HepG2 (cell line): ENCODE measurements around the gene WNK2. TPM values are rescaled to one million over a fixed set of nuclear protein-coding genes. Genes with fewer than 3 reads are reported as not detected.

Experiments
- CC2D1A ChIP-seq: sonication (generic); formaldehyde crosslinking; IDR thresholded peaks from 2 replicates; pipeline ENCODE4 v1.8.1; 2023; ENCODE audit warnings: mild to moderate bottlenecking, missing genetic modification reagents
- FOXA1 ChIP-seq, 2 experiments: fragments of 450-650 bp in 1 of 2; sonication (generic) in 1 of 2; formaldehyde crosslinking in 1 of 2; IDR thresholded peaks; 2 replicates each; pipeline versions ENCODE4 v1.4.0 to v1.6.1; 2016 to 2020; ENCODE audit warnings: missing genetic modification reagents in 1 of 2
- FOXK1 ChIP-seq: sonication (generic); formaldehyde crosslinking; IDR thresholded peaks from 2 replicates; pipeline ENCODE4 v1.4.0; 2020; ENCODE audit warnings: low read depth, missing genetic modification reagents, borderline replicate concordance
- FOXK2 ChIP-seq: fragments of 450-650 bp; IDR thresholded peaks from 2 replicates; pipeline ENCODE4 v1.6.1; 2016
- HNRNPLL ChIP-seq: fragments of 200-400 bp; formaldehyde crosslinking; IDR thresholded peaks from 2 replicates; pipeline ENCODE4 v1.6.1; 2017; ENCODE audit warnings: mild to moderate bottlenecking, low read depth, low read length; ENCODE audit not compliant: poor library complexity, severe bottlenecking
- HOXA9 ChIP-seq: sonication (generic); formaldehyde crosslinking; IDR thresholded peaks from 2 replicates; pipeline ENCODE4 v1.8.1; 2022; ENCODE audit warnings: missing genetic modification reagents, mild to moderate bottlenecking, moderate library complexity, borderline replicate concordance
- IKZF5 ChIP-seq: IDR thresholded peaks from 2 replicates; pipeline ENCODE4 v1.6.1; 2018; ENCODE audit warnings: missing genetic modification reagents, mild to moderate bottlenecking, missing compliant biosample characterization
- KDM6A ChIP-seq: IDR thresholded peaks from 2 replicates; pipeline ENCODE4 v1.6.1; 2016; ENCODE audit warnings: low read depth
- NPAS2 ChIP-seq: sonication (generic); formaldehyde crosslinking; IDR thresholded peaks from 2 replicates; pipeline ENCODE4 v1.8.0; 2022; ENCODE audit warnings: mild to moderate bottlenecking, missing genetic modification reagents, borderline replicate concordance
- PAX8 ChIP-seq: sonication (generic); formaldehyde crosslinking; IDR thresholded peaks from 2 replicates; pipeline ENCODE4 v1.8.0; 2022; ENCODE audit warnings: mild to moderate bottlenecking, missing genetic modification reagents, borderline replicate concordance
- RBM22 ChIP-seq: fragments of 200-400 bp; formaldehyde crosslinking; optimal IDR thresholded peaks from 2 replicates; pipeline ENCODE3; 2017; ENCODE audit warnings: mild to moderate bottlenecking, low read length, moderate library complexity
- RFX3 ChIP-seq: IDR thresholded peaks from 2 replicates; pipeline ENCODE4 v1.6.1; 2016; ENCODE audit warnings: missing biosample characterization, missing genetic modification reagents
- RFXAP ChIP-seq: sonication (generic); formaldehyde crosslinking; IDR thresholded peaks from 2 replicates; pipeline ENCODE4 v1.4.0; 2020; ENCODE audit warnings: missing genetic modification reagents, borderline replicate concordance
- RXRB ChIP-seq: IDR thresholded peaks from 2 replicates; pipeline ENCODE4 v1.6.1; 2016; ENCODE audit warnings: borderline replicate concordance, missing genetic modification reagents, missing compliant biosample characterization
- SP2 ChIP-seq: sonication (generic); formaldehyde crosslinking; IDR thresholded peaks from 2 replicates; pipeline ENCODE4 v1.5.1; 2020; ENCODE audit warnings: mild to moderate bottlenecking, missing genetic modification reagents
- TBP ChIP-seq: sonication (generic); formaldehyde crosslinking; IDR thresholded peaks from 2 replicates; pipeline ENCODE4 v1.5.0; 2020; ENCODE audit warnings: missing genetic modification reagents
- ZBTB42 ChIP-seq: sonication (generic); formaldehyde crosslinking; IDR thresholded peaks from 2 replicates; pipeline ENCODE4 v1.5.0; 2020; ENCODE audit warnings: mild to moderate bottlenecking, missing genetic modification reagents
- ZC3H13 ChIP-seq: sonication (generic); formaldehyde crosslinking; IDR thresholded peaks from 2 replicates; pipeline ENCODE4 v1.8.1; 2023; ENCODE audit warnings: mild to moderate bottlenecking, missing genetic modification reagents, moderate library complexity
- ZNF232 ChIP-seq: sonication (generic); formaldehyde crosslinking; IDR thresholded peaks from 2 replicates; pipeline ENCODE4 v1.4.0; 2020; ENCODE audit warnings: missing genetic modification reagents, borderline replicate concordance
- ZNF547 ChIP-seq: sonication (generic); formaldehyde crosslinking; IDR thresholded peaks from 2 replicates; pipeline ENCODE4 v1.5.1; 2020; ENCODE audit warnings: mild to moderate bottlenecking, missing genetic modification reagents
- ZNF605 ChIP-seq: sonication (generic); formaldehyde crosslinking; IDR thresholded peaks from 2 replicates; pipeline ENCODE4 v1.8.0; 2022; ENCODE audit warnings: mild to moderate bottlenecking, missing genetic modification reagents
- ZNF614 ChIP-seq: IDR thresholded peaks from 2 replicates; pipeline ENCODE4 v1.6.1; 2018; ENCODE audit warnings: missing biosample characterization, missing genetic modification reagents, inconsistent platforms, borderline replicate concordance
- ZNF850 ChIP-seq: sonication (generic); formaldehyde crosslinking; conservative IDR thresholded peaks from 2 replicates; pipeline ENCODE4 v1.9.0; 2021; ENCODE audit warnings: mild to moderate bottlenecking, missing genetic modification reagents
- polyA plus RNA-seq, 8 experiments: library from polyadenylated mRNA; depleted of rRNA in 3 of 8; stranded (reverse) in 7 of 8; unstranded in 1 of 8; fragments of >200 nt; fragmentation: Illumina TruSeq in 4 of 8; extraction: Trizol in 4 of 8; gene quantifications; 2 replicates each; pipeline versions ENCODE4 v1.2.1 to v1.2.3, GENCODE V29; 2011 to 2016; ENCODE audit warnings: low read depth in 4 of 8, missing spikeins in 1 of 8, mixed read lengths in 1 of 8; ENCODE audit not compliant: insufficient read depth in 1 of 8
- total RNA-seq, 5 experiments: library from RNA; depleted of rRNA; stranded (reverse); fragments of >200 nt; fragmentation: Illumina TruSeq; extraction: Trizol; gene quantifications; 2 replicates each; pipeline ENCODE4 v1.2.3, GENCODE V29; 2016; ENCODE audit warnings: low read depth in 1 of 5
- TF ChIP-seq, protein P1 (sequence below): sonication (generic); formaldehyde crosslinking; IDR thresholded peaks from 2 replicates; pipeline ENCODE4 v1.8.1; 2023; ENCODE audit warnings: mild to moderate bottlenecking, inconsistent platforms, moderate library complexity, missing genetic modification reagents, borderline replicate concordance
- TF ChIP-seq, protein P2 (sequence below): sonication (generic); formaldehyde crosslinking; IDR thresholded peaks from 2 replicates; pipeline ENCODE4 v1.4.0; 2020; ENCODE audit warnings: missing genetic modification reagents
- TF ChIP-seq, protein P3 (sequence below): sonication (generic); formaldehyde crosslinking; IDR thresholded peaks from 2 replicates; pipeline ENCODE4 v1.4.0; 2020; ENCODE audit warnings: missing genetic modification reagents

WNK2 gene
- total and polyA plus RNA-seq, 2 of the 13 experiments (the other 11 are each of a cell fraction or from before 2014, with no cell fraction given) = 10.5 to 12.0 TPM

DNA sequence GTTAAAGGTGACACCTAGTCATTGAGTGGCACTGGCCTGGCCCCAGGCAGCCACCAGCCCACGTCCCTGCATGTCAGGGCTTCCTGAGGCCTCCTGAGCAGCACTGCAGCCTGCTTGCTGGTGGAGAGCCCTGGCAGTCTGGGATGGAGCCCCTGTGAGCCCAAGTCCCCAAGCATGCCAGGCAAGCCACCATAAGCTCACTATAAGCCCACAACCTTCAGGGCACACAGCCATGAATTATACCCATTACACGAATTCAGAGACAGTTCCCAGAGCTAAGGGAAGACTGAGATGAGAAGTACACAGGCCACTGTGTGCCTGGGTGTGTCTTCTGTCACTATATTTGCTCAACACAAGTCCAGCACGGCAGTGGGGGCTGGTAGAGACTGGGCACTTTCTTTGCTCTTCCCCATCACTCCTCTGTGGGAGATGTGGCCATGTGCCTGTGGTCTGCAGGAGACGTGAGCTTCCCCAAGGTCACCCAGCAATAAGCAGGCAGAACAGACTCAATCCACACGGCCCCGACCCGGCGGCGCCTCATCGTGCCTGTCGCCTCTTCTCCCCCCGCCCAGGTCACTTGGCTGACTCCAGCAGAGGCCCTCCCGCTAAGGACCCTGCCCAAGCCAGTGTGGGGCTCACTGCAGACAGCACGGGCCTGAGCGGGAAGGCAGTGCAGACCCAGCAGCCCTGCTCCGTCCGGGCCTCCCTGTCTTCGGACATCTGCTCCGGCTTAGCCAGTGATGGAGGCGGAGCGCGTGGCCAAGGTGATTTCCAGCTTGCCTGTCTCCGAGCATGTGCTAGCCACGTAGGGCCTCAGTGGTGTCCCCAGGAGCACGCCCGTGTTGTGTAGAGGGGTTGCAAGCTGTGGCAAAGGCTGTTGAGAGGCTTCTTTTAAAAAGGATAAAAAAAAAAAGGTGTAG, 114.8 kb downstream of the WNK2 start (continued):
- TF ChIP-seq IKZF5 (CRISPR knock-in tag) = no peak
- TF ChIP-seq RFXAP (CRISPR knock-in tag) = 0 out of 2 replicates have a peak, but pooled peaks have one; percentile 49
- TF ChIP-seq, protein P1, sequence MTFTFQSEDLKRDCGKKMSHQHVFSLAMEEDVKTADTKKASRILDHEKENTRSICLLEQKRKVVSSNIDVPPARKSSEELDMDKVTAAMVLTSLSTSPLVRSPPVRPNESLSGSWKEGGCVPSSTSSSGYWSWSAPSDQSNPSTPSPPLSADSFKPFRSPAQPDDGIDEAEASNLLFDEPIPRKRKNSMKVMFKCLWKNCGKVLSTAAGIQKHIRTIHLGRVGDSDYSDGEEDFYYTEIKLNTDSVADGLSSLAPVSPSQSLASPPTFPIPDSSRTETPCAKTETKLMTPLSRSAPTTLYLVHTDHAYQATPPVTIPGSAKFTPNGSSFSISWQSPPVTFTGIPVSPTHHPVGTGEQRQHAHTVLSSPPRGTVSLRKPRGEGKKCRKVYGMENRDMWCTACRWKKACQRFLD (CRISPR knock-in tag) = no peak
- TF ChIP-seq HNRNPLL = peak; percentile 8
- no peak for TF ChIP-seq RFX3 (CRISPR knock-in tag)
- TF ChIP-seq RBM22 = no peak
- no peak for TF ChIP-seq NPAS2 (CRISPR knock-in tag)
- peak; percentile 82; the same call in 1 of the 2 replicates for TF ChIP-seq PAX8
- TF ChIP-seq RXRB (CRISPR knock-in tag) = no peak
- TF ChIP-seq, protein P2, sequence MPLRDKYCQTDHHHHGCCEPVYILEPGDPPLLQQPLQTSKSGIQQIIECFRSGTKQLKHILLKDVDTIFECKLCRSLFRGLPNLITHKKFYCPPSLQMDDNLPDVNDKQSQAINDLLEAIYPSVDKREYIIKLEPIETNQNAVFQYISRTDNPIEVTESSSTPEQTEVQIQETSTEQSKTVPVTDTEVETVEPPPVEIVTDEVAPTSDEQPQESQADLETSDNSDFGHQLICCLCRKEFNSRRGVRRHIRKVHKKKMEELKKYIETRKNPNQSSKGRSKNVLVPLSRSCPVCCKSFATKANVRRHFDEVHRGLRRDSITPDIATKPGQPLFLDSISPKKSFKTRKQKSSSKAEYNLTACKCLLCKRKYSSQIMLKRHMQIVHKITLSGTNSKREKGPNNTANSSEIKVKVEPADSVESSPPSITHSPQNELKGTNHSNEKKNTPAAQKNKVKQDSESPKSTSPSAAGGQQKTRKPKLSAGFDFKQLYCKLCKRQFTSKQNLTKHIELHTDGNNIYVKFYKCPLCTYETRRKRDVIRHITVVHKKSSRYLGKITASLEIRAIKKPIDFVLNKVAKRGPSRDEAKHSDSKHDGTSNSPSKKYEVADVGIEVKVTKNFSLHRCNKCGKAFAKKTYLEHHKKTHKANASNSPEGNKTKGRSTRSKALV (CRISPR knock-in tag) = no peak
- TF ChIP-seq SP2 (CRISPR knock-in tag) = no peak
- TF ChIP-seq, protein P3, sequence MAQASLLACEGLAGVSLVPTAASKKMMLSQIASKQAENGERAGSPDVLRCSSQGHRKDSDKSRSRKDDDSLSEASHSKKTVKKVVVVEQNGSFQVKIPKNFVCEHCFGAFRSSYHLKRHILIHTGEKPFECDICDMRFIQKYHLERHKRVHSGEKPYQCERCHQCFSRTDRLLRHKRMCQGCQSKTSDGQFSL = no peak
- TF ChIP-seq ZNF850 (CRISPR knock-in tag) = no peak
- no peak for TF ChIP-seq FOXA1 (IDR thresholded peaks at IDR 0.05)
- TF ChIP-seq FOXA1 (CRISPR knock-in tag; IDR thresholded peaks at IDR 0.05) = peak; percentile 72; the same call in 1 of the 2 replicates
- no peak for TF ChIP-seq FOXK1
- TF ChIP-seq ZNF547 (CRISPR knock-in tag) = peak; percentile 82; the same call in 1 of the 2 replicates
- TF ChIP-seq TBP (CRISPR knock-in tag) = no peak
- TF ChIP-seq ZNF614 (CRISPR knock-in tag) = peak; percentile 35; the same call in 1 of the 2 replicates
- TF ChIP-seq ZNF232 = 0 out of 2 replicates have a peak, but pooled peaks have one; percentile 27
- no peak for TF ChIP-seq ZBTB42 (CRISPR knock-in tag)
- peak; percentile 95 for TF ChIP-seq ZC3H13 (CRISPR knock-in tag)
- no peak for TF ChIP-seq KDM6A (CRISPR knock-in tag)
- TF ChIP-seq FOXK2 = no peak
- peak; percentile 77; the same call in 1 of the 2 replicates for TF ChIP-seq HOXA9
- no peak; the same call in 1 of the 2 replicates for TF ChIP-seq CC2D1A
- peak; percentile 68; the same call in 1 of the 2 replicates for TF ChIP-seq ZNF605 (CRISPR knock-in tag)
